Muscle of leg (tissue), 11 donors: ENCODE data around the gene CUX1. TPM values are rescaled to one million over a fixed set of nuclear protein-coding genes. Genes with fewer than 3 reads are reported as not detected.

Experiments
- DNase-seq: peaks from one replicate; pipeline ENCODE4 v3.0.0; 2013
- H3K27ac ChIP-seq: one replicate; pipeline ENCODE4 v1.5.1; 2013; ENCODE audit warnings: mild to moderate bottlenecking, low read length, control low read depth
- H3K27me3 ChIP-seq: one replicate; pipeline ENCODE4 v1.6.1; 2013; ENCODE audit warnings: low read length; ENCODE audit not compliant: control insufficient read depth, insufficient read depth
- H3K36me3 ChIP-seq: one replicate; pipeline ENCODE4 v1.6.1; 2013; ENCODE audit warnings: low read length; ENCODE audit not compliant: control insufficient read depth, insufficient read depth
- H3K4me1 ChIP-seq: one replicate; pipeline ENCODE4 v1.6.1; 2013; ENCODE audit warnings: low read length; ENCODE audit not compliant: control insufficient read depth, insufficient read depth
- H3K4me3 ChIP-seq: one replicate; pipeline ENCODE4 v1.5.1; 2013; ENCODE audit warnings: low read length, control low read depth
- H3K9me3 ChIP-seq: replicated peaks from 2 replicates; pipeline ENCODE4 v1.6.1; 2013; ENCODE audit warnings: low read depth, low read length; ENCODE audit not compliant: control insufficient read depth
- WGBS: methylation state at CpG from one replicate; pipeline ENCODE4 v1.1.5; 2013; ENCODE audit warnings: missing lambda C conversion rate; ENCODE audit not compliant: insufficient coverage; 5-methylcytosine and 5-hydroxymethylcytosine counted together
- polyA plus RNA-seq, 8 donors: library from polyadenylated mRNA; unstranded; fragments of 120-200 nt; gene quantifications; one replicate each; pipeline versions ENCODE4 v1.2.1 to v1.2.3, GENCODE V29; 2013; ENCODE audit warnings: inconsistent platforms in 1 of 8, low replicate concordance in 1 of 8; ENCODE audit not compliant: insufficient read length in 8 of 8, insufficient read depth in 1 of 8
- total RNA-seq: library from RNA; stranded (reverse); fragments of 120-200 nt; gene quantifications from one replicate; pipeline ENCODE4 v1.2.4, GENCODE V29; 2013

The CUX1 gene
- total and polyA plus RNA-seq, 9 donors: 29.4 to 46.9 (median 40.8) TPM

DNA sequence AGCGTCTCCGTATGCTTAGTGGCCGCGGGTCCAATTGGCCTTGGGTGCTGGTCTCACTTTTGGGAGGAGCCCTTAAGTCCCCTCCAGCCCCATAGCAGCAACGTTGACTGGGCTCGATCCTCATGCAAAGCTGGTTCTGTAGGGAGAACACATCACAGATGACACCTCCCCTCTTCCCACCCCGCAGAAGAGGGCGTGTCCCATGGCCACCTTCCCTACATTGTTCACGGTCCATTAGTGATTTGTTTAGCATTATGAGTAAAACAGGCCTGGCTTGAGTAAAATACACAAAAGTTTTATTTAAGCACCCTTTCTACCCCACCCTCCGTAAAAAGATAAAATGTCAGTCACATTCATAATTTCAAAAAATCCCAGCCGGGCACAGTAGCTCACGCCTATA lies 380.2 kb downstream of the CUX1 start:
- Histone ChIP-seq H3K27me3 (no peaks in the 10 kb centered on the region), H3K4me1 (no peaks in the 10 kb centered on the region), H3K36me3 (peaks cover 72% of the 10 kb centered on the region), H3K9me3 (no peaks in the 10 kb centered on the region), H3K4me3 (no peak overlapping the region), H3K27ac (no peak overlapping the region)
- DNase-seq: no peak
- no CpG with 5 or more reads among the region's 12 CpGs for WGBS

DNA sequence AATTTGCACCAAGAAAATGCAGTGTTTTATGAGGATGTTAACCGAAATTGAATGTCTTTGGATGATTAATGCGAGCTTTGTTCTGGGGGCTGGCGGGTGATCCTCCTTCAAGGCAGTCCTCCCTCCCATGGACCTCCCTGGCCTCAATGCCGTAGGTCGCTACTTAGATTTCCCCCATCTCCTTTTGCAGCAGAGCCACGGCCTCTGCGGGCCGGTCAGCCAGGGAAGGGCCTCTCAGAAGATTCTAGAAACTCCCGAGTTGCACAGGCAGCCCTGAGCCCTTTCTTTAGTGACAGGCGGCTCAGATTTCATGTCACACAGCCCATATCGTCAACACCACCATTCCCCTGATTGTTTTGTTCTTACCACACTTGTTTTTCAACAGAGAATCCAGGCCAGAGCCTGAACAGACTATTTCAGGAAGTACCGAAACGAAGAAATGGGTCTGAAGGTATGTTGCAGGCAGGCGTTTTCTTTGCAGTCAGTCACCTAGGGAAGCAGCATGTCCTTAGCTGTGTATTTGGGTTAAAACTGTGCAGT lies 381.1 kb downstream of the CUX1 start:
- Histone ChIP-seq H3K36me3 (peaks cover 67% of the 10 kb centered on the region), H3K4me1 (no peaks in the 10 kb centered on the region), H3K27me3 (no peaks in the 10 kb centered on the region), H3K4me3 (no peak overlapping the region), H3K9me3 (no peaks in the 10 kb centered on the region), H3K27ac (no peak overlapping the region)
- DNase-seq: no peak
- 70% methylated on average over 9 of the region's 14 CpGs for WGBS

DNA sequence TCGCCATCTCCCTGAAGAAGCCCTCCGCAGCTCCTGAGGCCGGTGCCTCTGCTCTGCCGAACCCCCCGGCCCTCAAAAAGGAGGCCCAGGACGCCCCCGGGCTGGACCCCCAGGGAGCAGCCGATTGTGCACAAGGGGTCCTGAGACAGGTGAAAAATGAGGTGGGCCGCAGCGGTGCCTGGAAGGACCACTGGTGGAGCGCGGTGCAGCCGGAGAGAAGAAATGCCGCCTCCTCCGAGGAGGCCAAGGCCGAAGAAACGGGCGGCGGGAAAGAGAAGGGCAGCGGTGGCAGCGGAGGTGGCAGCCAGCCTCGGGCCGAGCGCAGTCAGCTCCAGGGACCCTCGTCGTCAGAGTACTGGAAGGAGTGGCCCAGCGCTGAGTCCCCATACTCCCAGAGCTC lies 384.1 kb downstream of the CUX1 start:
- no peaks in the 10 kb centered on the region for H3K27me3 ChIP-seq
- H3K4me3 ChIP-seq: no peak overlapping the region
- no peaks in the 10 kb centered on the region for H3K4me1 ChIP-seq
- H3K27ac ChIP-seq: no peak overlapping the region
- no peaks in the 10 kb centered on the region for H3K9me3 ChIP-seq
- H3K36me3 ChIP-seq: peaks cover 77% of the 10 kb centered on the region
- DNase-seq: no peak
- WGBS: 92% methylated on average over 27 of the region's 27 CpGs

DNA sequence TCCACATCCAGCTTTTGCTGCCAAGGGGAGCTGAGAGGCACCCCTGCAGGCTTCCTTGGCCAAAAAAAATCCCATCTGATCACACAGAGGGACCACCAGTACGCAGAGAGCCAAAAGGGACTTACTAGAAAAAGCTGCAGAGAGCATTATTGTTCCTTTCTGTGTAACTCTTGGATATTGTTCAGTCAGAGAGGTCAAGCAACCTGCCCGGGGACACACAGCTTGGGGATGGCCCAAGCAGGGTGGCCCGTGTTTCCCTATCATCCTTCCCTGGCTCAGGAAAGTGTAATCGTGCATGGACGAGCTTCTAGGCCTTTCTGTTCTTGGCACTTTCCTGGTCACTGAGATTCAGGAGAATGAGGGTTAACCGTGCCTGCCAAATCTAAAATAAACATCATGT lies 385.1 kb downstream of the CUX1 start:
- H3K4me3 ChIP-seq: no peak overlapping the region
- no peaks in the 10 kb centered on the region for H3K9me3 ChIP-seq
- H3K27ac ChIP-seq: no peak overlapping the region
- no peaks in the 10 kb centered on the region for H3K4me1 ChIP-seq
- WGBS: no CpG with 5 or more reads among the region's 6 CpGs
- no peaks in the 10 kb centered on the region for H3K27me3 ChIP-seq
- DNase-seq: no peak
- H3K36me3 ChIP-seq: peaks cover 67% of the 10 kb centered on the region

- no peak for DNase-seq
- WGBS: 73% methylated on average over 2 of the region's 12 CpGs
- no peak overlapping the region for H3K27ac ChIP-seq
Observed at GRCh38 chr7:102203218-102203617, 385.8 kb downstream of the CUX1 start.

GRCh38 chr7:102204212-102204611 lies 386.8 kb downstream of the CUX1 start:
- WGBS: 95% methylated on average over 15 of the region's 16 CpGs
- Histone ChIP-seq H3K27ac (no peak overlapping the region), H3K4me3 (no peak overlapping the region), H3K4me1 (no peaks in the 10 kb centered on the region), H3K9me3 (no peaks in the 10 kb centered on the region), H3K27me3 (no peaks in the 10 kb centered on the region), H3K36me3 (peaks cover 61% of the 10 kb centered on the region)
- no peak for DNase-seq

More at GRCh38 chr7:102203218-102203617, 385.8 kb downstream of the CUX1 start:
- no peaks in the 10 kb centered on the region for H3K27me3 ChIP-seq
- no peak overlapping the region for H3K4me3 ChIP-seq
- peaks cover 60% of the 10 kb centered on the region for H3K36me3 ChIP-seq
- no peaks in the 10 kb centered on the region for H3K9me3 ChIP-seq
- no peaks in the 10 kb centered on the region for H3K4me1 ChIP-seq

DNA sequence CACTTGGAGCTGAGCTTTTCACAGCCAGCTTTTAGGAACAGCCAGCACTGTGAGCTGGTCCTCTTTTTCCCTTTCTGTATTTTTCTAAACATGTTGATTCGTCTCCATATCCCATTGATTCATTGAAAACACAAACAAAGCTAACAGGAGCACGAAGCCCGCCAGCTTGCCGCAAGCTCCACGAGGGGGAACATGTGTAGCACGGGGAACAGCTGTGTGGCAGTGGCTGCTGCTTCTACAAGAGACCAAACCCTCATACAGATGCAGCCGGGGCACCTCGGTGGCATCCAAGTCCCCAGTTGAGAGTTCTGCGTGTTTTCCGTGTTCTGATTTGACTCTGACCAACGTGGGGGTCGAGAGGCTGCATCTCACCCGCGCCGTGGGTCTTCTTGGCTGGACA lies 388.5 kb downstream of the CUX1 start:
- peaks cover 63% of the 10 kb centered on the region for H3K36me3 ChIP-seq

GRCh38 chr7:102208826-102209225 lies 391.4 kb downstream of the CUX1 start:
- no peak for DNase-seq
- peaks cover 4% of the 10 kb centered on the region for H3K4me1 ChIP-seq
- peaks cover 45% of the 10 kb centered on the region for H3K36me3 ChIP-seq
- no peak overlapping the region for H3K27ac ChIP-seq
- no peak overlapping the region for H3K4me3 ChIP-seq
- 81% methylated on average over 14 of the region's 14 CpGs for WGBS
- H3K9me3 ChIP-seq: no peaks in the 10 kb centered on the region
- H3K27me3 ChIP-seq: no peaks in the 10 kb centered on the region

More for the DNA sequence above, 388.5 kb downstream of the CUX1 start:
- Histone ChIP-seq H3K4me3 (no peak overlapping the region), H3K27ac (no peak overlapping the region), H3K9me3 (no peaks in the 10 kb centered on the region), H3K27me3 (no peaks in the 10 kb centered on the region), H3K4me1 (peaks cover 4% of the 10 kb centered on the region)
- DNase-seq: no peak
- WGBS: 90% methylated on average over 15 of the region's 15 CpGs

GRCh38 chr7:102210787-102211186 lies 393.4 kb downstream of the CUX1 start:
- no peak for DNase-seq
- H3K36me3 ChIP-seq: peaks cover 26% of the 10 kb centered on the region
- no peaks in the 10 kb centered on the region for H3K27me3 ChIP-seq
- 77% methylated on average over 13 of the region's 13 CpGs for WGBS
- H3K27ac ChIP-seq: no peak overlapping the region
- peaks cover 9% of the 10 kb centered on the region for H3K4me1 ChIP-seq
- no peak overlapping the region for H3K4me3 ChIP-seq
- no peaks in the 10 kb centered on the region for H3K9me3 ChIP-seq

- DNase-seq: no peak
- Histone ChIP-seq H3K27ac (no peak overlapping the region), H3K4me1 (peaks cover 9% of the 10 kb centered on the region), H3K36me3 (peaks cover 23% of the 10 kb centered on the region), H3K27me3 (no peaks in the 10 kb centered on the region), H3K4me3 (no peak overlapping the region), H3K9me3 (no peaks in the 10 kb centered on the region)
- 87% methylated on average over 15 of the region's 22 CpGs for WGBS
Observed at GRCh38 chr7:102211590-102212550, 394.4 kb downstream of the CUX1 start.
